Liver (tissue), 9 donors: ENCODE data around the gene CYB5R4. TPM values are rescaled to one million over a fixed set of nuclear protein-coding genes. Genes with fewer than 3 reads are reported as not detected.

Experiments
- DNase-seq: peaks from one replicate; pipeline ENCODE4 v3.0.0-alpha.2; 2017; ENCODE audit warnings: low spot score
- H3K27ac ChIP-seq, 2 donors: one replicate each; pipeline ENCODE4 v1.7.0; 2013; ENCODE audit warnings: inconsistent platforms in 2 of 2, low read length in 2 of 2, control low read depth in 1 of 2, low read depth in 1 of 2, mild to moderate bottlenecking in 1 of 2
- H3K27me3 ChIP-seq, 4 donors: one replicate each; pipeline versions ENCODE4 v1.6.1 to v1.7.0; 2013; ENCODE audit warnings: low read length in 3 of 4, inconsistent platforms in 1 of 4, mild to moderate bottlenecking in 1 of 4, moderate library complexity in 1 of 4; ENCODE audit not compliant: control insufficient read depth in 4 of 4, insufficient read depth in 4 of 4
- H3K36me3 ChIP-seq, 4 donors: one replicate each; pipeline versions ENCODE4 v1.6.1 to v1.7.0; 2013; ENCODE audit warnings: low read length in 3 of 4, mild to moderate bottlenecking in 3 of 4, low read depth in 1 of 4, moderate library complexity in 1 of 4; ENCODE audit not compliant: control insufficient read depth in 4 of 4, insufficient read depth in 3 of 4
- H3K4me1 ChIP-seq, 4 donors: one replicate each; pipeline versions ENCODE4 v1.6.1 to v1.7.0; 2013; ENCODE audit warnings: low read length in 3 of 4, mild to moderate bottlenecking in 3 of 4, moderate library complexity in 1 of 4; ENCODE audit not compliant: control insufficient read depth in 4 of 4, insufficient read depth in 4 of 4
- H3K4me3 ChIP-seq, 3 donors: one replicate each; pipeline versions ENCODE4 v1.6.1 to v1.7.0; 2013; ENCODE audit warnings: low read length in 3 of 3, control low read depth in 1 of 3, low read depth in 1 of 3, mild to moderate bottlenecking in 1 of 3
- H3K9ac ChIP-seq, 2 donors: one replicate each; pipeline ENCODE4 v1.7.0; 2013; ENCODE audit warnings: low read length in 2 of 2, mild to moderate bottlenecking in 2 of 2, moderate library complexity in 2 of 2, control low read depth in 1 of 2, low read depth in 1 of 2
- H3K9me3 ChIP-seq, 4 donors: one replicate each; pipeline versions ENCODE4 v1.6.1 to v1.7.0; 2013; ENCODE audit warnings: low read length in 3 of 4; ENCODE audit not compliant: control insufficient read depth in 4 of 4
- ATF3 ChIP-seq: IDR thresholded peaks from 2 replicates; pipeline ENCODE4 v1.6.1; 2016; ENCODE audit warnings: antibody characterized with exemption
- CTCF ChIP-seq: fragments of 150-350 bp; IDR thresholded peaks from 2 replicates; pipeline ENCODE4 v1.5.1; 2017; ENCODE audit warnings: improper control_type of control experiment, low read depth, low read length; ENCODE audit not compliant: missing input control
- EGR1 ChIP-seq, 2 donors: IDR thresholded peaks; 2 replicates each; pipeline ENCODE4 v1.6.1; 2016 to 2018; ENCODE audit warnings: antibody characterized with exemption in 2 of 2, low read depth in 2 of 2
- FOXA1 ChIP-seq: IDR thresholded peaks from 2 replicates; pipeline ENCODE4 v1.6.1; 2016; ENCODE audit warnings: antibody characterized with exemption
- FOXA2 ChIP-seq: IDR thresholded peaks from 2 replicates; pipeline ENCODE4 v1.6.1; 2016; ENCODE audit warnings: antibody characterized with exemption
- GABPA ChIP-seq, 2 donors: IDR thresholded peaks in 1 of 2; conservative IDR thresholded peaks in 1 of 2; 2 replicates each; pipeline ENCODE4 v1.6.1; 2016; ENCODE audit warnings: antibody characterized with exemption in 2 of 2, mild to moderate bottlenecking in 1 of 2, moderate library complexity in 1 of 2
- HNF4G ChIP-seq: IDR thresholded peaks from 2 replicates; pipeline ENCODE4 v1.6.1; 2016; ENCODE audit warnings: antibody characterized with exemption
- MAX ChIP-seq: IDR thresholded peaks from 2 replicates; pipeline ENCODE4 v1.6.1; 2016; ENCODE audit warnings: antibody characterized with exemption
- RAD21 ChIP-seq, 2 donors: IDR thresholded peaks; 2 replicates each; pipeline ENCODE4 v1.6.1; 2016; ENCODE audit warnings: antibody characterized with exemption in 2 of 2, mild to moderate bottlenecking in 2 of 2
- REST ChIP-seq: IDR thresholded peaks from 2 replicates; pipeline ENCODE4 v1.6.1; 2016; ENCODE audit warnings: antibody characterized with exemption, mild to moderate bottlenecking
- RXRA ChIP-seq, 2 donors: IDR thresholded peaks; 2 replicates each; pipeline ENCODE4 v1.6.1; 2017 to 2018; ENCODE audit warnings: antibody characterized with exemption in 2 of 2, mild to moderate bottlenecking in 1 of 2
- SP1 ChIP-seq: IDR thresholded peaks from 2 replicates; pipeline ENCODE4 v1.6.1; 2018; ENCODE audit warnings: antibody characterized with exemption, mild to moderate bottlenecking
- TAF1 ChIP-seq: conservative IDR thresholded peaks from 2 replicates; pipeline ENCODE4 v1.6.1; 2016; ENCODE audit warnings: antibody characterized with exemption, mild to moderate bottlenecking
- ZBTB33 ChIP-seq: IDR thresholded peaks from 2 replicates; pipeline ENCODE4 v1.6.1; 2016; ENCODE audit warnings: antibody characterized with exemption
- WGBS: extraction: QIAGEN DNeasy Blood & Tissue Kit; methylation state at CpG from one replicate; pipeline ENCODE4 v1.1.7; 2013; 5-methylcytosine and 5-hydroxymethylcytosine counted together
- polyA plus RNA-seq, 2 donors: library from polyadenylated mRNA; stranded (reverse) in 1 of 2; unstranded in 1 of 2; fragments of 200-250 nt in 1 of 2; fragments of >200 nt in 1 of 2; fragmentation: Nextera tagmentation in 1 of 2; extraction: Ambion mirVana in 1 of 2; gene quantifications; one replicate each; pipeline versions ENCODE4 v1.2.1 to v1.2.3, GENCODE V29; 2013 to 2015
- total RNA-seq, 2 donors: library from RNA; depleted of rRNA; stranded (reverse); fragments of >200 nt; gene quantifications; one replicate each; pipeline ENCODE4 v1.2.3, GENCODE V29; 2014
- donor health status: healthy.
- donor health status: healthy.
- donor health status: healthy.
- donor health status: healthy.
- donor health status: healthy.

Gene CYB5R4
- total and polyA plus RNA-seq, 4 donors: 3.4 to 7.8 (median 5.4) TPM

GRCh38 chr6:83908813-83909212, 49.3 kb downstream of the CYB5R4 start:
- no peaks in the 10 kb centered on the region for H3K27me3 ChIP-seq
- H3K9ac ChIP-seq: no peak overlapping the region
- H3K27ac ChIP-seq: no peak overlapping the region
- TF ChIP-seq RAD21 (IDR thresholded peaks at IDR 0.05) (no peak), SP1 (no peak)
- DNase-seq: no peak
- no peaks in the 10 kb centered on the region for H3K9me3 ChIP-seq
- H3K4me3 ChIP-seq: no peak overlapping the region
- no peaks in the 10 kb centered on the region for H3K36me3 ChIP-seq
- H3K4me1 ChIP-seq: no peaks in the 10 kb centered on the region
- 96% methylated on average over 2 of the region's 2 CpGs for WGBS

- no peaks in the 10 kb centered on the region for H3K9me3 ChIP-seq
- no peak overlapping the region for H3K27ac ChIP-seq
- no peaks in the 10 kb centered on the region for H3K36me3 ChIP-seq
- no peak for DNase-seq
- no peak overlapping the region for H3K4me3 ChIP-seq
- H3K4me1 ChIP-seq: no peaks in the 10 kb centered on the region
- no peaks in the 10 kb centered on the region for H3K27me3 ChIP-seq
- no peak overlapping the region for H3K9ac ChIP-seq
- TF ChIP-seq ATF3: no peak
- TF ChIP-seq RXRA (IDR thresholded peaks at IDR 0.05): no peak
- no peak for TF ChIP-seq GABPA (IDR thresholded peaks at IDR 0.05 in 1 of 2, conservative IDR thresholded peaks at IDR 0.05 in 1 of 2)
- no peak for TF ChIP-seq HNF4G
- TF ChIP-seq RAD21 (IDR thresholded peaks at IDR 0.05): no peak
- TF ChIP-seq MAX: no peak
- no peak for TF ChIP-seq EGR1 (IDR thresholded peaks at IDR 0.05; ENCODE audit: low read depth in 2 of 2)
- no peak for TF ChIP-seq ZBTB33
- no peak for TF ChIP-seq CTCF
- no peak for TF ChIP-seq REST
- no peak for TF ChIP-seq TAF1
- TF ChIP-seq FOXA2: no peak
- no peak for TF ChIP-seq FOXA1
Measured at GRCh38 chr6:83911278-83911677, 51.8 kb downstream of the CYB5R4 start.
